Activated CD4-positive, alpha-beta T cell treated with anti-CD3 and anti-CD28 coated beads for 36 hours (primary cell): ENCODE results near the gene EN1. TPM values are rescaled to one million over a fixed set of nuclear protein-coding genes. Genes with fewer than 3 reads are reported as not detected.
A peak's percentile ranks its signal among the peaks of the same experiment; 100 is the strongest.

Experiments
- ATAC-seq: fragments of 200-7000 bp; cut with Tn5 transposase; one replicate; pipeline ENCODE4 v1.10.0; 2021; ENCODE audit warnings: mild to moderate bottlenecking, moderate library complexity
- CTCF ChIA-PET: fragments of 350-600 bp; sonication (Branson Sonifier 250); formaldehyde crosslinking; loops from one replicate; lab custom pipeline; 2021; ENCODE audit warnings: antibody characterized with exemption; lab: Charles Lee
- POLR2A ChIA-PET: fragments of 350-600 bp; sonication (Branson Sonifier 250); formaldehyde crosslinking; loops from one replicate; lab custom pipeline; 2021; ENCODE audit warnings: antibody characterized with exemption, inconsistent platforms; lab: Charles Lee
- DNase-seq: peaks from one replicate; pipeline ENCODE4 v3.0.0-alpha.2; 2020
- H3K27ac Mint-ChIP-seq: one replicate; pipeline ENCODE4 v1.8.0; 2021; ENCODE audit warnings: mixed read lengths
- H3K27me3 Mint-ChIP-seq: one replicate; pipeline ENCODE4 v1.8.0; 2021; ENCODE audit warnings: mixed read lengths
- H3K36me3 Mint-ChIP-seq: one replicate; pipeline ENCODE4 v1.8.0; 2021; ENCODE audit warnings: low read depth, mixed read lengths
- H3K4me1 Mint-ChIP-seq: one replicate; pipeline ENCODE4 v1.8.0; 2021; ENCODE audit warnings: mixed read lengths
- H3K4me3 Mint-ChIP-seq: one replicate; pipeline ENCODE4 v1.8.0; 2021; ENCODE audit warnings: mild to moderate bottlenecking, moderate library complexity, mixed read lengths
- H3K9me3 Mint-ChIP-seq: one replicate; pipeline ENCODE4 v1.8.0; 2021; ENCODE audit warnings: low read depth, mixed read lengths
- intact Hi-C, 2 experiments: fragments of 100-400 bp; cut with DNase I in 1 of 2; cut with micrococcal nuclease in 1 of 2; formaldehyde crosslinking; loops; one replicate each; pipeline versions ENCODE4 v1.14.2 to v1.15.1; 2022 to 2024; cut with DNase I, micrococcal nuclease
- total RNA-seq, 2 experiments: library from RNA; stranded (reverse); gene quantifications; one replicate each; pipeline ENCODE4 v1.2.3, GENCODE V29; 2021

The EN1 gene
- total RNA-seq, 2 experiments from 2014 or later = not detected

DNA sequence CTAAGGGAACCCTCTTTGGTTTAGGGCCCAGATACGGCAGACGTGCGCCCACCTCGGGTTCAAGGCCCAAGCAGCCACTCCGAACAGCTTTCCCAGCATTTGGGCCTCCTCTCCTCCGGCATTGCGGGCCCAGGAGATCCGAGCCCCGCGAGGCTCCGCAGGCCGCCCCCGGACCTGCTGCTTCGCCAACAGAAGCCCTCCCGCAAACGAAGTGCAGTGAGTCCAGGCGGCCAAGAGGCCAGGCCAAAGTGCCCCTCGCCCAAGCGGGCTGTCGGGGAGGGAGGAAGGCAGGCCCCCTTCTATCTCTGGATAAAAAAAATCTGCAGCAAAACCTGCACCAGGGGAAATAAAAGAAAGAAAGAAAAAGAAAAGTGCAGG, 6.0 kb downstream of the EN1 start:
- Mint-ChIP-seq H3K27ac (no peak overlapping the region), H3K9me3 (no peaks in the 10 kb centered on the region), H3K4me3 (no peak overlapping the region), H3K4me1 (peaks cover 27% of the 10 kb centered on the region), H3K36me3 (no peaks in the 10 kb centered on the region), H3K27me3 (peaks cover 82% of the 10 kb centered on the region)
- POLR2A ChIA-PET = no interaction called here
- CTCF ChIA-PET = interaction anchor here (0.8 kb wide), 1 partner anchor 19 kb away, joined by 4 read pairs; no protein-coding TSS in a partner anchor
- intact Hi-C loops = no loop called here
- ATAC-seq (no peak), DNase-seq (no peak)

GRCh38 chr2:118838741-118839455, 8.6 kb downstream of the EN1 start:
- H3K9me3 Mint-ChIP-seq = no peaks in the 10 kb centered on the region
- POLR2A ChIA-PET = no interaction called here
- DNase-seq (no peak), ATAC-seq (no peak)
- CTCF ChIA-PET = interaction anchor here (1.1 kb wide), 1 partner anchor 11 kb away, joined by 3 read pairs; no protein-coding TSS in a partner anchor
- no peaks in the 10 kb centered on the region for H3K36me3 Mint-ChIP-seq
- no peak overlapping the region for H3K27ac Mint-ChIP-seq
- H3K4me3 Mint-ChIP-seq = no peak overlapping the region
- H3K27me3 Mint-ChIP-seq = peaks cover 79% of the 10 kb centered on the region
- intact Hi-C loops = no loop called here
- peaks cover 22% of the 10 kb centered on the region for H3K4me1 Mint-ChIP-seq

- ChIA-PET CTCF (interaction anchor here (1.5 kb wide), 1 partner anchor 18 kb away, joined by 5 read pairs; no protein-coding TSS in a partner anchor), POLR2A (no interaction called here)
- peaks cover 18% of the 10 kb centered on the region for H3K4me1 Mint-ChIP-seq
- no peak overlapping the region for H3K27ac Mint-ChIP-seq
- H3K27me3 Mint-ChIP-seq = peaks cover 82% of the 10 kb centered on the region
- ATAC-seq (no peak), DNase-seq (no peak)
- H3K4me3 Mint-ChIP-seq = no peak overlapping the region
- H3K9me3 Mint-ChIP-seq = no peaks in the 10 kb centered on the region
- no peaks in the 10 kb centered on the region for H3K36me3 Mint-ChIP-seq
- intact Hi-C loops = no loop called here
Observed at GRCh38 chr2:118837621-118838020, 9.8 kb downstream of the EN1 start.

DNA sequence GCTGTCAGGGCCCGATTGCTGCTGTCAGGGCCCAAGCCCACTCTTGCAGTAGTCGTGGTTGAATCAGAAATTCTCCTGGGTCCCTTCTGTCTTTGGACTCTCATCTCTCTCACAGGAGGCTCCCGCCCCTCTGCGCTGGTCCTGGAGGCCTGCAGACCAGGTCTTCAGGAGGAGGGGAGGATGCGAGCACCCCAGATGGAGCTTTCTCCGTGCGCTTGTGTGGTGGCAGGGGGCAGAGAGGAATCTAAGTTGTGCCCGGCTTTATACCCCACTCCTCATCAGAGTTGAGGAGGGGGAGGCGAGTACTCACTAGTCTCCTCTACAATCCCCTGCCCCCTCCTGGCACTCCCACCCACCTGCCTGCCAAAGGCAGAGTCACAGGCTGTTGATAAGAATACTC, 10.4 kb downstream of the EN1 start:
- intact Hi-C loops = no loop called here

GRCh38 chr2:118836411-118836930, 11.0 kb downstream of the EN1 start:
- H3K4me1 Mint-ChIP-seq = peaks cover 12% of the 10 kb centered on the region
- intact Hi-C loops = no loop called here
- ChIA-PET POLR2A (no interaction called here), CTCF (interaction anchor here (0.9 to 1.5 kb wide), 2 partner anchors 11 to 19 kb away, joined by 3 to 5 read pairs; partner anchors contain the start of gene EN1)
- no peaks in the 10 kb centered on the region for H3K36me3 Mint-ChIP-seq
- peak overlapping the region; percentile 20 for H3K4me3 Mint-ChIP-seq
- ATAC-seq (no peak), DNase-seq (no peak)
- no peak overlapping the region for H3K27ac Mint-ChIP-seq
- no peaks in the 10 kb centered on the region for H3K9me3 Mint-ChIP-seq
- H3K27me3 Mint-ChIP-seq = peaks cover 83% of the 10 kb centered on the region

More for the DNA sequence above, 10.4 kb downstream of the EN1 start:
- POLR2A ChIA-PET = no interaction called here
- CTCF ChIA-PET = interaction anchor here (0.9 to 1.5 kb wide), 2 partner anchors 10 to 18 kb away, joined by 3 to 5 read pairs; partner anchors contain the start of gene EN1
- ATAC-seq (no peak), DNase-seq (no peak)
- Mint-ChIP-seq H3K4me1 (peaks cover 16% of the 10 kb centered on the region), H3K27me3 (peaks cover 84% of the 10 kb centered on the region), H3K27ac (no peak overlapping the region), H3K4me3 (no peak overlapping the region), H3K36me3 (no peaks in the 10 kb centered on the region), H3K9me3 (no peaks in the 10 kb centered on the region)

DNA sequence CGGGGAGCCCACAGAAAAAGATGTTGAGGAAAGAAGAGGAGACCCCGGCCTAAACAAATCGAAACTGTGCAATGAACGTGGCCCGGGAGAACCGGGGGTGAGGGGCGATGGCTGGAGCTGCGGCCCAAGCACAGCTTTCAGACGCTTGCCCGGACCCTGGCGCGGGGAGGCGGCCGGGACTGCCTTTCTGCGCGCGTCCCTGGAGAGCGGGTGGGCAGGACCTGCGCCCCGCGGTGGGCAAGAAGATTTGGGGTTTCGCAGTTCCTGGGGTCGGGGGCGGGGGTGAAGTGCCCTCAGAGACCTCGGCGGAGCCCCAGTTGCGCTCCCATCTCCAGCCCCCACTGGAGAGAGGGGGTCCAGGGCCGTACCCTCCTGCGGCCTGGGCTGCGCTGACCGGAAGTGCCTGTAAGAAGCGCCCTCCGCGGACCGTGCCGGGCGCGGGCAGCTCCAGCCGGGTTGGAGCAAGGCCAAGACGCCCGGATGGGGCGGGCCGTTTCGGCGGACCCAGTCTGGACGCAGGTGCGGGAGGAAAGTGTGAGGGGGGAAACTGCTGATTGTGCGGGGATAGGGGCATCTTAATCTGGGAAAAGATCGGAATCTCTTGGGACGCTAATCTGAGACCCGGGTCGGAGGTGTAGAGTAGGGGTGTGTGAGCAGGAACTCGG, 11.6 kb downstream of the EN1 start:
- H3K4me3 Mint-ChIP-seq = peak overlapping the region; percentile 20
- H3K4me1 Mint-ChIP-seq = peaks cover 9% of the 10 kb centered on the region
- no peaks in the 10 kb centered on the region for H3K9me3 Mint-ChIP-seq
- POLR2A ChIA-PET = no interaction called here
- DNase-seq (no peak), ATAC-seq (no peak)
- no peak overlapping the region for H3K27ac Mint-ChIP-seq
- peaks cover 81% of the 10 kb centered on the region for H3K27me3 Mint-ChIP-seq
- intact Hi-C loops = loop anchor here in 1 of 2 experiments (2.0 kb wide), 1 partner anchor 15 kb away; no protein-coding TSS in a partner anchor
- CTCF ChIA-PET = no interaction called here
- H3K36me3 Mint-ChIP-seq = no peaks in the 10 kb centered on the region

GRCh38 chr2:118834901-118835745, 12.3 kb downstream of the EN1 start:
- H3K4me1 Mint-ChIP-seq = peaks cover 9% of the 10 kb centered on the region
- H3K36me3 Mint-ChIP-seq = no peaks in the 10 kb centered on the region
- intact Hi-C loops = loop anchor here in 1 of 2 experiments (2.0 kb wide), 1 partner anchor 16 kb away; no protein-coding TSS in a partner anchor
- H3K27me3 Mint-ChIP-seq = peaks cover 83% of the 10 kb centered on the region
- DNase-seq (no peak), ATAC-seq (no peak)
- H3K4me3 Mint-ChIP-seq = no peak overlapping the region
- H3K9me3 Mint-ChIP-seq = no peaks in the 10 kb centered on the region
- ChIA-PET POLR2A (no interaction called here), CTCF (no interaction called here)
- H3K27ac Mint-ChIP-seq = no peak overlapping the region

- Mint-ChIP-seq H3K4me3 (no peak overlapping the region), H3K27me3 (peaks cover 81% of the 10 kb centered on the region), H3K4me1 (peaks cover 9% of the 10 kb centered on the region), H3K9me3 (no peaks in the 10 kb centered on the region), H3K27ac (no peak overlapping the region), H3K36me3 (no peaks in the 10 kb centered on the region)
- ATAC-seq = no peak
- ChIA-PET POLR2A (no interaction called here), CTCF (no interaction called here)
- no peak for DNase-seq
- intact Hi-C loops = loop anchor here in 1 of 2 experiments (2.0 kb wide), 1 partner anchor 16 kb away; no protein-coding TSS in a partner anchor
Observed at GRCh38 chr2:118834440-118834810, 13.0 kb downstream of the EN1 start.

DNA sequence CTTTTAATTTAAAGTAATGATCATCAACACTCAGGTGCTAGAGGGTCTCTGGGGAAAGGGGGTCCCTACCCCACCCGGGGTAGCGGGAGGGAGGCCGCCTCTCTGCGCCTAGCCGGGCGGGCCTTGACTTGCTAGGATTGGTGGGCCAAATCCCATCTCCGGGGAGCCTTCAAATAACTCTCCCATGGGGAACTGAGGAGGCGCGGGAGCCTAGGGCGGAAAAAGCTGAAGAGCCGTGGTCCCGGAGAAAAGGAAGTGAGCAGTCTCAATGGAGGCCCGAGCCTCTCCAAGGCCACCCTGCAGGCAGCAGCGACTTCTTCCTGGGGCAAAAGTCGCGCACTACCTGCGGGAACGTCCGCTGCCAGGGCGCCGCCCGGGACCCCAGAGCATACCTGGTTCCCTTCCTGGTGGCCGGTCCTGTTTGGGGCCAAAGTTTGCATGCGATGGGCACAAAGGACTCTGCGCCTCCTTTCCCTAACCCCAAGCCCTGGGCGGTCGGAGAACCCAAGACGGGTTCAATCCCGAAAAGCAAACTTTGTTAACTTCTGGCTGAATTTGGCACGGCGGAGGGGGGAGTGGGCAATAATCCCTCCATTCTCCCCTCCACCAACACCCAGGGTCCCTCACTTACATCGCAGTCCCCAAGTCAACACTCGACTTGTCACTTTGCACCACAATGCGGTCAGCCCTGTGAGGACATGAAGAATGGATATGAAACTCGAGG, 13.6 kb downstream of the EN1 start:
- DNase-seq (no peak), ATAC-seq (no peak)
- H3K36me3 Mint-ChIP-seq = no peaks in the 10 kb centered on the region
- ChIA-PET POLR2A (no interaction called here), CTCF (no interaction called here)
- peaks cover 75% of the 10 kb centered on the region for H3K27me3 Mint-ChIP-seq
- no peaks in the 10 kb centered on the region for H3K9me3 Mint-ChIP-seq
- peaks cover 9% of the 10 kb centered on the region for H3K4me1 Mint-ChIP-seq
- H3K27ac Mint-ChIP-seq = no peak overlapping the region
- no peak overlapping the region for H3K4me3 Mint-ChIP-seq
- intact Hi-C loops = loop anchor here (2.0 kb wide), 1 partner anchor 17 kb away; no protein-coding TSS in a partner anchor

DNA sequence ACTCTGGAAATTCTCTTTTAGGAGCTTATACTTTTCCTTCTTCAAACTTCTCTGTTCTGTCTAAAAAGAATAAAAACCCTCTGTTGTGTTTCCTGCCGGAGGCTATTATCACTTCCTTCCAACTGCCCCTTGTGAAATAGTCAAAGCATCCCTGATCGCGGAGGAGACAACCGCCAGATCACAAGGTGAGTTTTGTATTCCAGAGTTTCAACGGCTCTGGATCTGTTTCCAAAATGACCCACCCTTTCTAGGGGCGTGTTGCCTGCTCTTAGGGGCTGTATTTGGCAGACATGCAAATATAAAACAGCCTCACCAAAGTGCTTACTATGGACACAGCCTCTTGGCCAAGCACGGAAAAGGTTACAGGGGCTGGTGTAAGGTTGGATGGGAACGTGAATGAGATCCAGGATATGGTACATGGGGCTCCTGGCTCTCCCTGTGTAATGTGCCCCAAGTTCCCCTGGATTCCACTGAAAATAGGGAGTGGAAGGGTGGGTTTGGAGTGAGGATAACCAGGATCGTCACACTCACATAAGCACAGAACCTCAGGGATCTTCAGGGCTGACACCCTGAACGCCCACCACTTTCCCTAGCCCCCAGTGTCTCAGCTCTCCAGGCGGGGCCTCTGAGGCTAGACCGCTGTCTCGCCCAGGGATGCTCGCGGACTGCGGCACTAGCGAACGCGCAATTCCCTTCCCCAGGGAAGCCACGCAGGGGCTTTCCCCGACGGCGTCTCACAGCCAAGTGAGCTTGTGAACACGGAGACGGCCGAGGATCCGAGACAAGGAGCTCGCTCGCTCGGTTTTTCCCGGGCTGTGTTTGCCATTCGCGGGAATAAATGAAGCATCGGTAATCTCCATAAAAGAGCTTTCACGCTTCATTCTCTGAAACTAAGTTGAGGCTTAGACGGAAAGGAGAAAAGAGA, 14.4 kb downstream of the EN1 start:
- Mint-ChIP-seq H3K4me3 (no peak overlapping the region), H3K27me3 (peaks cover 74% of the 10 kb centered on the region), H3K36me3 (no peaks in the 10 kb centered on the region), H3K4me1 (peaks cover 9% of the 10 kb centered on the region), H3K9me3 (no peaks in the 10 kb centered on the region), H3K27ac (no peak overlapping the region)
- no peak for ATAC-seq
- intact Hi-C loops = loop anchor here in 1 of 2 experiments (2.0 kb wide), 1 partner anchor 18 kb away; no protein-coding TSS in a partner anchor
- ChIA-PET POLR2A (no interaction called here), CTCF (no interaction called here)
- no peak for DNase-seq
